Keratinocyte (primary cell): ENCODE measurements around the gene LRP1B.

ENCODE experiments used
- EZH2 ChIP-seq: IDR thresholded peaks from one replicate; pipeline ENCODE4 v1.6.1; 2012; ENCODE audit warnings: inconsistent platforms, mild to moderate bottlenecking, low read length, moderate library complexity
- TF ChIP-seq, protein P1 (sequence below), 3 experiments: IDR thresholded peaks in 1 of 3; conservative IDR thresholded peaks in 1 of 3; optimal IDR thresholded peaks in 1 of 3; 2 replicates in 2 of 3; 3 replicates in 1 of 3; pipeline versions ENCODE3 to v1.5.1; 2011; ENCODE audit warnings: low read length in 3 of 3, mild to moderate bottlenecking in 3 of 3, moderate library complexity in 2 of 3, control low read depth in 1 of 3, inconsistent platforms in 1 of 3; ENCODE audit not compliant: insufficient read depth in 2 of 3; ENCODE audit errors: extremely low read depth in 1 of 3

DNA sequence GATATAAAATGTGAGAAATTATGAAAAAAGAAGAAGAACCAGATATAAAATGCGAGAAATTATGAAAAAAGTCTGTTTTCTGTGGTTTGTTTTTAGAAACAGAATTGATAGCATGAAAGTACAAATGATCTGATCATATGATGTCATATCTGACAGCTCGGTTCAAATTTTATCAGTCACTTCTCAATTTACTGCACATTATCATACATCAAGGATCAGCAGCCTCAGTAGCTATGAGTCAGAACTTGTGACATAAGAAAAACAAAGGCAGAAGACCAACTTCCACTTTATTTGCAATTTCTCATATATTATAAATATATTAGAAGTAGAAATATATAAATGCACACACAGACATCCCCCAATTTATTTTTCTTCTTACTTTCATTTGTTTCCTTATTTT is 634.0 kb downstream of the LRP1B start:
- TF ChIP-seq, protein P1, sequence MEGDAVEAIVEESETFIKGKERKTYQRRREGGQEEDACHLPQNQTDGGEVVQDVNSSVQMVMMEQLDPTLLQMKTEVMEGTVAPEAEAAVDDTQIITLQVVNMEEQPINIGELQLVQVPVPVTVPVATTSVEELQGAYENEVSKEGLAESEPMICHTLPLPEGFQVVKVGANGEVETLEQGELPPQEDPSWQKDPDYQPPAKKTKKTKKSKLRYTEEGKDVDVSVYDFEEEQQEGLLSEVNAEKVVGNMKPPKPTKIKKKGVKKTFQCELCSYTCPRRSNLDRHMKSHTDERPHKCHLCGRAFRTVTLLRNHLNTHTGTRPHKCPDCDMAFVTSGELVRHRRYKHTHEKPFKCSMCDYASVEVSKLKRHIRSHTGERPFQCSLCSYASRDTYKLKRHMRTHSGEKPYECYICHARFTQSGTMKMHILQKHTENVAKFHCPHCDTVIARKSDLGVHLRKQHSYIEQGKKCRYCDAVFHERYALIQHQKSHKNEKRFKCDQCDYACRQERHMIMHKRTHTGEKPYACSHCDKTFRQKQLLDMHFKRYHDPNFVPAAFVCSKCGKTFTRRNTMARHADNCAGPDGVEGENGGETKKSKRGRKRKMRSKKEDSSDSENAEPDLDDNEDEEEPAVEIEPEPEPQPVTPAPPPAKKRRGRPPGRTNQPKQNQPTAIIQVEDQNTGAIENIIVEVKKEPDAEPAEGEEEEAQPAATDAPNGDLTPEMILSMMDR (optimal IDR thresholded peaks at IDR 0.05 in 1 of 3, IDR thresholded peaks at IDR 0.05 in 1 of 3, conservative IDR thresholded peaks at IDR 0.05 in 1 of 3; ENCODE audit: extremely low read depth in 1 of 3, insufficient read depth in 2 of 3, low read length in 3 of 3) = no peak
- TF ChIP-seq EZH2 = no peak
